ENCODE results near the gene TM4SF1.

- TF ChIP-seq CTCF (IDR thresholded peaks at IDR 0.05) (no peak), EZH2 (IDR thresholded peaks at IDR 0.05; ENCODE audit: borderline replicate concordance, insufficient read depth, low read depth, low read length, poor library complexity, severe bottlenecking) (no peak)
These were observed 37.2 kb upstream of the TM4SF1 start for GRCh38 chr3:149414557-149415231.

All from B cell (primary cell).